HG03558 (cell line): ENCODE data around the gene RANBP3L.
"Not testable (repeated sequence)": the region's sequence is repeated elsewhere in the genome, so short reads cannot be mapped to it uniquely, and the experiment has no call there.

ENCODE experiments used
- ATAC-seq: cut with Tn5 transposase; IDR thresholded peaks from one replicate; pipeline ENCODE4 v1.9.1; 2021; ENCODE audit warnings: moderate number of reproducible peaks; ENCODE audit not compliant: unreplicated experiment; ENCODE audit errors: extremely low read depth

Gene RANBP3L

GRCh38 chr5:36215910-36216309, 85.8 kb downstream of the RANBP3L start:
- ATAC-seq: no peak

GRCh38 chr5:36214436-36214835, 87.3 kb downstream of the RANBP3L start:
- ATAC-seq: no peak

GRCh38 chr5:36209664-36210063, 92.0 kb downstream of the RANBP3L start:
- ATAC-seq: no peak

GRCh38 chr5:36208786-36209185, 92.9 kb downstream of the RANBP3L start:
- ATAC-seq: no peak

- no peak for ATAC-seq
These were observed 94.8 kb downstream of the RANBP3L start for GRCh38 chr5:36206913-36207312.

GRCh38 chr5:36205329-36205728, 96.4 kb downstream of the RANBP3L start:
- no peak for ATAC-seq

GRCh38 chr5:36202521-36202961, 99.2 kb downstream of the RANBP3L start:
- no peak for ATAC-seq

- no peak for ATAC-seq
These were observed 101.2 kb downstream of the RANBP3L start for GRCh38 chr5:36200513-36200912.

GRCh38 chr5:36199620-36200019, 102.1 kb downstream of the RANBP3L start:
- ATAC-seq: no peak

GRCh38 chr5:36198783-36199182, 102.9 kb downstream of the RANBP3L start:
- not testable (repeated sequence) for ATAC-seq
